ENCODE data around the gene THRA. TPM values are rescaled to one million over a fixed set of nuclear protein-coding genes. Genes with fewer than 3 reads are reported as not detected.

The THRA gene
- total RNA-seq, 1 experiment from 2014 or later, result 10.1 TPM

- H4K91ac ChIP-seq (ENCODE audit: insufficient read length, low read depth, low read length), result no peak overlapping the region
- no peak overlapping the region for H3K27ac ChIP-seq (ENCODE audit: insufficient read length, low read depth, low read length)
- H2AK5ac ChIP-seq (ENCODE audit: insufficient read length, low read length), result no peak overlapping the region
- H2BK15ac ChIP-seq (ENCODE audit: low read depth, low read length), result no peak overlapping the region
- peaks cover 6% of the 10 kb centered on the region for H3K23me2 ChIP-seq (ENCODE audit: insufficient read length, low read depth, low read length, poor library complexity, severe bottlenecking)
- no peaks in the 10 kb centered on the region for H3K79me1 ChIP-seq (ENCODE audit: insufficient read depth, low read depth, low read length, poor library complexity, severe bottlenecking)
- peak overlapping the region in 1 of 3 experiments; percentile 27; a peak in 2 of 7 replicates for H3K27ac Mint-ChIP-seq
- H3K56ac ChIP-seq (ENCODE audit: insufficient read length, low read depth, low read length), result no peak overlapping the region
- no peak overlapping the region for H3K4ac ChIP-seq (ENCODE audit: low read depth, low read length)
- no peaks in the 10 kb centered on the region for H3K79me2 ChIP-seq (ENCODE audit: insufficient read depth, low read length)
- H3T11ph ChIP-seq (ENCODE audit: low read length), result no peak overlapping the region
- H3K9me3 ChIP-seq (ENCODE audit: control insufficient read depth, low read depth, low read length), result no peaks in the 10 kb centered on the region
- H3K27me3 ChIP-seq (ENCODE audit: insufficient read depth, low read length), result peaks cover 1% of the 10 kb centered on the region; the same call in 1 of the 2 replicates
- no peaks in the 10 kb centered on the region for H3K9me3 Mint-ChIP-seq
- H3K18ac ChIP-seq (ENCODE audit: insufficient read length, low read depth, low read length), result no peak overlapping the region
- no CpG with 5 or more reads among the region's 14 CpGs for WGBS (ENCODE audit: extremely low coverage, insufficient read length, low lambda C conversion rate)
- no peak overlapping the region for H3K23ac ChIP-seq (ENCODE audit: insufficient read length, low read depth, low read length)
- no peak overlapping the region for H2BK12ac ChIP-seq (ENCODE audit: insufficient read length, low read depth, low read length)
- H2BK120ac ChIP-seq (ENCODE audit: low read depth, low read length, poor library complexity, severe bottlenecking), result no peak overlapping the region
- no peak overlapping the region for H3K9ac ChIP-seq (ENCODE audit: extremely low read depth, insufficient read length, low read length)
- peak overlapping the region; percentile 32 to 58; a peak in 4 of 5 replicates for H3K4me3 Mint-ChIP-seq
- DNase-seq, result peak; percentile 39
- peaks cover 0 to 4% (median 0%) of the 10 kb centered on the region in 3 experiments; a peak in 2 of 7 replicates for H3K36me3 Mint-ChIP-seq (ENCODE audit: insufficient read depth in 1 of 3, low read depth in 3 of 3)
- peaks cover 55 to 79% of the 10 kb centered on the region in 2 experiments for H3K4me1 Mint-ChIP-seq
- peaks cover 3% of the 10 kb centered on the region for H4K20me1 ChIP-seq (ENCODE audit: control insufficient read depth, insufficient read depth, insufficient read length)
- H3K14ac ChIP-seq (ENCODE audit: insufficient read depth, low read length), result no peak overlapping the region
- peak overlapping the region; percentile 62 for H3K4me2 ChIP-seq (ENCODE audit: insufficient read depth, insufficient read length, low read length)
- H3K27me3 Mint-ChIP-seq (ENCODE audit: low read depth), result peaks cover 7% of the 10 kb centered on the region
- H2BK20ac ChIP-seq (ENCODE audit: low read depth, low read length, poor library complexity, severe bottlenecking), result no peak overlapping the region
- no peak overlapping the region for H4K5ac ChIP-seq (ENCODE audit: insufficient read length, low read depth, low read length)
- TF ChIP-seq CTCF (conservative IDR thresholded peaks at IDR 0.05), result peak; percentile 38
- H3K4me1 ChIP-seq (ENCODE audit: insufficient read depth, low read length), result peaks cover 24% of the 10 kb centered on the region
- no peak overlapping the region for H2AFZ ChIP-seq (ENCODE audit: low read length)
- H4K8ac ChIP-seq (replicated peaks; ENCODE audit: insufficient read length, low read depth, low read length), result no peak overlapping the region
- H2BK5ac ChIP-seq (ENCODE audit: insufficient read length, low read length), result no peak overlapping the region
Observed at GRCh38 chr17:40069751-40070708, 7.3 kb downstream of the THRA start.
